ENCODE results near the gene DPYD. TPM values are rescaled to one million over a fixed set of nuclear protein-coding genes. Genes with fewer than 3 reads are reported as not detected.

The DPYD gene
- total and polyA plus RNA-seq, 4 donors = 3.7 to 25.5 (median 10.6) TPM

- no peaks in the 10 kb centered on the region for H3K36me3 ChIP-seq (ENCODE audit: control insufficient read depth, insufficient read depth, low read length)
- DNase-seq (ENCODE audit: low read depth in 4 of 6, low spot score in 6 of 6) = no peak
- WGBS (ENCODE audit: insufficient coverage) = 82% methylated on average over 1 of the region's 1 CpG
- no peak overlapping the region for H3K27ac ChIP-seq (ENCODE audit: low read depth, low read length)
- no peaks in the 10 kb centered on the region for H3K9me3 ChIP-seq (ENCODE audit: control insufficient read depth, insufficient read depth, low read length)
- H3K27me3 ChIP-seq (ENCODE audit: control insufficient read depth, insufficient read depth, low read length) = no peaks in the 10 kb centered on the region
- H3K4me3 ChIP-seq (ENCODE audit: low read depth, low read length) = no peak overlapping the region
- H3K4me1 ChIP-seq (ENCODE audit: control insufficient read depth, insufficient read depth, low read length) = no peaks in the 10 kb centered on the region
Observed at GRCh38 chr1:97529600-97529999, 391.2 kb downstream of the DPYD start.

- WGBS (ENCODE audit: insufficient coverage) = 100% methylated on average over 1 of the region's 4 CpGs
- H3K27ac ChIP-seq (ENCODE audit: low read depth, low read length) = no peak overlapping the region
- H3K9me3 ChIP-seq (ENCODE audit: control insufficient read depth, insufficient read depth, low read length) = no peaks in the 10 kb centered on the region
- H3K4me1 ChIP-seq (ENCODE audit: control insufficient read depth, insufficient read depth, low read length) = no peaks in the 10 kb centered on the region
- H3K4me3 ChIP-seq (ENCODE audit: low read depth, low read length) = no peak overlapping the region
- no peaks in the 10 kb centered on the region for H3K36me3 ChIP-seq (ENCODE audit: control insufficient read depth, insufficient read depth, low read length)
- no peak for DNase-seq (ENCODE audit: low read depth in 4 of 6, low spot score in 6 of 6)
- no peaks in the 10 kb centered on the region for H3K27me3 ChIP-seq (ENCODE audit: control insufficient read depth, insufficient read depth, low read length)
Observed at GRCh38 chr1:97524211-97524610, 396.6 kb downstream of the DPYD start.

GRCh38 chr1:97516588-97516987, 404.2 kb downstream of the DPYD start:
- no peaks in the 10 kb centered on the region for H3K27me3 ChIP-seq (ENCODE audit: control insufficient read depth, insufficient read depth, low read length)
- no CpG with 5 or more reads among the region's 2 CpGs for WGBS (ENCODE audit: insufficient coverage)
- H3K27ac ChIP-seq (ENCODE audit: low read depth, low read length) = no peak overlapping the region
- H3K4me3 ChIP-seq (ENCODE audit: low read depth, low read length) = no peak overlapping the region
- H3K36me3 ChIP-seq (ENCODE audit: control insufficient read depth, insufficient read depth, low read length) = no peaks in the 10 kb centered on the region
- no peaks in the 10 kb centered on the region for H3K4me1 ChIP-seq (ENCODE audit: control insufficient read depth, insufficient read depth, low read length)
- H3K9me3 ChIP-seq (ENCODE audit: control insufficient read depth, insufficient read depth, low read length) = no peaks in the 10 kb centered on the region
- DNase-seq (ENCODE audit: low read depth in 4 of 6, low spot score in 6 of 6) = no peak

- 92% methylated on average over 7 of the region's 7 CpGs for WGBS (ENCODE audit: insufficient coverage)
- H3K4me3 ChIP-seq (ENCODE audit: low read depth, low read length) = no peak overlapping the region
- no peak overlapping the region for H3K27ac ChIP-seq (ENCODE audit: low read depth, low read length)
- H3K27me3 ChIP-seq (ENCODE audit: control insufficient read depth, insufficient read depth, low read length) = no peaks in the 10 kb centered on the region
- H3K4me1 ChIP-seq (ENCODE audit: control insufficient read depth, insufficient read depth, low read length) = no peaks in the 10 kb centered on the region
- DNase-seq (ENCODE audit: low read depth in 4 of 6, low spot score in 6 of 6) = no peak
- no peaks in the 10 kb centered on the region for H3K9me3 ChIP-seq (ENCODE audit: control insufficient read depth, insufficient read depth, low read length)
- no peaks in the 10 kb centered on the region for H3K36me3 ChIP-seq (ENCODE audit: control insufficient read depth, insufficient read depth, low read length)
Observed at GRCh38 chr1:97508653-97509218, 412.1 kb downstream of the DPYD start.

- Histone ChIP-seq H3K27me3 (ENCODE audit: control insufficient read depth, insufficient read depth, low read length) (no peaks in the 10 kb centered on the region), H3K4me3 (ENCODE audit: low read depth, low read length) (no peak overlapping the region), H3K36me3 (ENCODE audit: control insufficient read depth, insufficient read depth, low read length) (no peaks in the 10 kb centered on the region), H3K4me1 (ENCODE audit: control insufficient read depth, insufficient read depth, low read length) (no peaks in the 10 kb centered on the region), H3K27ac (ENCODE audit: low read depth, low read length) (no peak overlapping the region), H3K9me3 (ENCODE audit: control insufficient read depth, insufficient read depth, low read length) (no peaks in the 10 kb centered on the region)
- DNase-seq (ENCODE audit: low read depth in 4 of 6, low spot score in 6 of 6) = no peak
- no CpG with 5 or more reads among the region's 1 CpG for WGBS (ENCODE audit: insufficient coverage)
Observed at GRCh38 chr1:97507863-97508262, 413.0 kb downstream of the DPYD start.

GRCh38 chr1:97506368-97506767, 414.5 kb downstream of the DPYD start:
- WGBS (ENCODE audit: insufficient coverage) = no CpG with 5 or more reads among the region's 1 CpG
- no peaks in the 10 kb centered on the region for H3K4me1 ChIP-seq (ENCODE audit: control insufficient read depth, insufficient read depth, low read length)
- H3K4me3 ChIP-seq (ENCODE audit: low read depth, low read length) = no peak overlapping the region
- no peak for DNase-seq (ENCODE audit: low read depth in 4 of 6, low spot score in 6 of 6)
- no peak overlapping the region for H3K27ac ChIP-seq (ENCODE audit: low read depth, low read length)
- H3K9me3 ChIP-seq (ENCODE audit: control insufficient read depth, insufficient read depth, low read length) = no peaks in the 10 kb centered on the region
- H3K27me3 ChIP-seq (ENCODE audit: control insufficient read depth, insufficient read depth, low read length) = no peaks in the 10 kb centered on the region
- no peaks in the 10 kb centered on the region for H3K36me3 ChIP-seq (ENCODE audit: control insufficient read depth, insufficient read depth, low read length)

- H3K27ac ChIP-seq (ENCODE audit: low read depth, low read length) = no peak overlapping the region
- WGBS (ENCODE audit: insufficient coverage) = no CpG with 5 or more reads among the region's 1 CpG
- no peaks in the 10 kb centered on the region for H3K4me1 ChIP-seq (ENCODE audit: control insufficient read depth, insufficient read depth, low read length)
- no peaks in the 10 kb centered on the region for H3K9me3 ChIP-seq (ENCODE audit: control insufficient read depth, insufficient read depth, low read length)
- no peak for DNase-seq (ENCODE audit: low read depth in 4 of 6, low spot score in 6 of 6)
- no peaks in the 10 kb centered on the region for H3K36me3 ChIP-seq (ENCODE audit: control insufficient read depth, insufficient read depth, low read length)
- no peaks in the 10 kb centered on the region for H3K27me3 ChIP-seq (ENCODE audit: control insufficient read depth, insufficient read depth, low read length)
- H3K4me3 ChIP-seq (ENCODE audit: low read depth, low read length) = no peak overlapping the region
Observed at GRCh38 chr1:97505816-97506215, 415.0 kb downstream of the DPYD start.

- Histone ChIP-seq H3K9me3 (ENCODE audit: control insufficient read depth, insufficient read depth, low read length) (no peaks in the 10 kb centered on the region), H3K4me3 (ENCODE audit: low read depth, low read length) (no peak overlapping the region), H3K27me3 (ENCODE audit: control insufficient read depth, insufficient read depth, low read length) (no peaks in the 10 kb centered on the region), H3K4me1 (ENCODE audit: control insufficient read depth, insufficient read depth, low read length) (no peaks in the 10 kb centered on the region), H3K27ac (ENCODE audit: low read depth, low read length) (no peak overlapping the region), H3K36me3 (ENCODE audit: control insufficient read depth, insufficient read depth, low read length) (no peaks in the 10 kb centered on the region)
- no peak for DNase-seq (ENCODE audit: low read depth in 4 of 6, low spot score in 6 of 6)
- no CpG with 5 or more reads among the region's 3 CpGs for WGBS (ENCODE audit: insufficient coverage)
Observed at GRCh38 chr1:97505289-97505688, 415.5 kb downstream of the DPYD start.

- no peak overlapping the region for H3K4me3 ChIP-seq (ENCODE audit: low read depth, low read length)
- no peak overlapping the region for H3K27ac ChIP-seq (ENCODE audit: low read depth, low read length)
- H3K36me3 ChIP-seq (ENCODE audit: control insufficient read depth, insufficient read depth, low read length) = no peaks in the 10 kb centered on the region
- H3K4me1 ChIP-seq (ENCODE audit: control insufficient read depth, insufficient read depth, low read length) = no peaks in the 10 kb centered on the region
- 93% methylated on average over 4 of the region's 4 CpGs for WGBS (ENCODE audit: insufficient coverage)
- DNase-seq (ENCODE audit: low read depth in 4 of 6, low spot score in 6 of 6) = no peak
- no peaks in the 10 kb centered on the region for H3K27me3 ChIP-seq (ENCODE audit: control insufficient read depth, insufficient read depth, low read length)
- H3K9me3 ChIP-seq (ENCODE audit: control insufficient read depth, insufficient read depth, low read length) = no peaks in the 10 kb centered on the region
Observed at GRCh38 chr1:97502360-97502759, 418.5 kb downstream of the DPYD start.

GRCh38 chr1:97501628-97502027, 419.2 kb downstream of the DPYD start:
- no CpG with 5 or more reads among the region's 3 CpGs for WGBS (ENCODE audit: insufficient coverage)

More at GRCh38 chr1:97501628-97502027, 419.2 kb downstream of the DPYD start:
- Histone ChIP-seq H3K4me1 (ENCODE audit: control insufficient read depth, insufficient read depth, low read length) (no peaks in the 10 kb centered on the region), H3K27me3 (ENCODE audit: control insufficient read depth, insufficient read depth, low read length) (no peaks in the 10 kb centered on the region), H3K4me3 (ENCODE audit: low read depth, low read length) (no peak overlapping the region), H3K36me3 (ENCODE audit: control insufficient read depth, insufficient read depth, low read length) (no peaks in the 10 kb centered on the region), H3K27ac (ENCODE audit: low read depth, low read length) (no peak overlapping the region), H3K9me3 (ENCODE audit: control insufficient read depth, insufficient read depth, low read length) (no peaks in the 10 kb centered on the region)
- DNase-seq (ENCODE audit: low read depth in 4 of 6, low spot score in 6 of 6) = no peak
